Urinary bladder (tissue), 4 donors: ENCODE data around the gene UTS2R. TPM values are rescaled to one million over a fixed set of nuclear protein-coding genes. Genes with fewer than 3 reads are reported as not detected.
"Not testable (repeated sequence)": the region's sequence is repeated elsewhere in the genome, so short reads cannot be mapped to it uniquely, and the experiment has no call there.

Source experiments
- DNase-seq: peaks from one replicate; pipeline ENCODE4 v3.0.0-alpha.2; 2015; ENCODE audit errors: extremely low spot score
- H3K27ac ChIP-seq: one replicate; pipeline ENCODE4 v1.5.1; 2013; ENCODE audit warnings: low read depth, mild to moderate bottlenecking, moderate library complexity
- H3K36me3 ChIP-seq: one replicate; pipeline ENCODE4 v1.6.1; 2013; ENCODE audit warnings: mild to moderate bottlenecking, moderate library complexity; ENCODE audit not compliant: insufficient read depth
- H3K4me1 ChIP-seq: one replicate; pipeline ENCODE4 v1.6.1; 2013; ENCODE audit warnings: mild to moderate bottlenecking, moderate library complexity; ENCODE audit not compliant: insufficient read depth
- H3K4me3 ChIP-seq: one replicate; pipeline ENCODE4 v1.5.1; 2013; ENCODE audit warnings: low read depth, low read length
- WGBS: extraction: QIAGEN DNeasy Blood & Tissue Kit; methylation state at CpG from one replicate; pipeline ENCODE4 v1.1.7; 2013; 5-methylcytosine and 5-hydroxymethylcytosine counted together
- polyA plus RNA-seq: library from polyadenylated mRNA; stranded (reverse); fragments of 200-250 nt; gene quantifications from one replicate; pipeline ENCODE4 v1.2.3, GENCODE V29; 2013
- total RNA-seq: library from RNA; depleted of rRNA; stranded (reverse); fragments of >200 nt; gene quantifications from one replicate; pipeline ENCODE4 v1.2.3, GENCODE V29; 2014
- donor health status: healthy with polysubstance abuse.
- donor health status: healthy.

Gene UTS2R
- total and polyA plus RNA-seq, 2 donors, result not detected

- not testable (repeated sequence) for H3K4me1 ChIP-seq, DNase-seq, H3K27ac ChIP-seq, H3K4me3 ChIP-seq, H3K36me3 ChIP-seq
- WGBS, result 81% methylated on average over 21 of the region's 21 CpGs
These were observed 10.8 kb downstream of the UTS2R start for GRCh38 chr17:82382220-82382932.

GRCh38 chr17:82382933-82383255 is 11.3 kb downstream of the UTS2R start:
- Histone ChIP-seq H3K4me3 (no peak overlapping the region), H3K4me1 (no peaks in the 10 kb centered on the region), H3K36me3 (no peaks in the 10 kb centered on the region), H3K27ac (no peak overlapping the region)
- no peak for DNase-seq
- 78% methylated on average over 11 of the region's 11 CpGs for WGBS

GRCh38 chr17:82383411-82383810 is 11.8 kb downstream of the UTS2R start:
- H3K4me1 ChIP-seq, result no peaks in the 10 kb centered on the region
- H3K36me3 ChIP-seq, result no peaks in the 10 kb centered on the region
- 44% methylated on average over 18 of the region's 18 CpGs for WGBS
- no peak for DNase-seq
- H3K4me3 ChIP-seq, result no peak overlapping the region
- H3K27ac ChIP-seq, result no peak overlapping the region

- WGBS, result 70% methylated on average over 22 of the region's 22 CpGs
- DNase-seq, result no peak
- Histone ChIP-seq H3K36me3 (no peaks in the 10 kb centered on the region), H3K4me3 (no peak overlapping the region), H3K27ac (no peak overlapping the region), H3K4me1 (no peaks in the 10 kb centered on the region)
These were observed 12.6 kb downstream of the UTS2R start for GRCh38 chr17:82384051-82384729.

GRCh38 chr17:82384730-82385481 is 13.3 kb downstream of the UTS2R start:
- no peak overlapping the region for H3K27ac ChIP-seq
- WGBS, result 60% methylated on average over 26 of the region's 26 CpGs
- no peak overlapping the region for H3K4me3 ChIP-seq
- H3K4me1 ChIP-seq, result no peaks in the 10 kb centered on the region
- H3K36me3 ChIP-seq, result no peaks in the 10 kb centered on the region
- DNase-seq, result no peak

- peak; percentile 42 for DNase-seq
- 16% methylated on average over 26 of the region's 26 CpGs for WGBS
- Histone ChIP-seq H3K4me3 (no peak overlapping the region), H3K27ac (no peak overlapping the region), H3K4me1 (no peaks in the 10 kb centered on the region), H3K36me3 (no peaks in the 10 kb centered on the region)
These were observed 14.1 kb downstream of the UTS2R start for GRCh38 chr17:82385559-82386254.

GRCh38 chr17:82386255-82386831 is 14.8 kb downstream of the UTS2R start:
- Histone ChIP-seq H3K4me3 (no peak overlapping the region), H3K4me1 (no peaks in the 10 kb centered on the region), H3K36me3 (no peaks in the 10 kb centered on the region), H3K27ac (no peak overlapping the region)
- WGBS, result 28% methylated on average over 17 of the region's 17 CpGs
- DNase-seq, result peak; percentile 59

GRCh38 chr17:82386881-82387704 is 15.5 kb downstream of the UTS2R start:
- 46% methylated on average over 38 of the region's 38 CpGs for WGBS
- no peak for DNase-seq
- Histone ChIP-seq H3K27ac (no peak overlapping the region), H3K4me3 (no peak overlapping the region), H3K36me3 (no peaks in the 10 kb centered on the region), H3K4me1 (no peaks in the 10 kb centered on the region)

GRCh38 chr17:82387705-82388106 is 16.1 kb downstream of the UTS2R start:
- no peaks in the 10 kb centered on the region for H3K36me3 ChIP-seq
- WGBS, result 55% methylated on average over 3 of the region's 3 CpGs
- no peak for DNase-seq
- H3K27ac ChIP-seq, result no peak overlapping the region
- H3K4me1 ChIP-seq, result no peaks in the 10 kb centered on the region
- no peak overlapping the region for H3K4me3 ChIP-seq

GRCh38 chr17:82388223-82388921 is 16.8 kb downstream of the UTS2R start:
- DNase-seq, result no peak
- no peaks in the 10 kb centered on the region for H3K4me1 ChIP-seq
- H3K4me3 ChIP-seq, result no peak overlapping the region
- H3K36me3 ChIP-seq, result no peaks in the 10 kb centered on the region
- no peak overlapping the region for H3K27ac ChIP-seq
- 68% methylated on average over 34 of the region's 34 CpGs for WGBS

GRCh38 chr17:82388922-82389283 is 17.3 kb downstream of the UTS2R start:
- Histone ChIP-seq H3K27ac (no peak overlapping the region), H3K4me1 (no peaks in the 10 kb centered on the region), H3K36me3 (no peaks in the 10 kb centered on the region), H3K4me3 (no peak overlapping the region)
- no peak for DNase-seq
- 81% methylated on average over 21 of the region's 21 CpGs for WGBS

GRCh38 chr17:82389379-82389778 is 17.8 kb downstream of the UTS2R start:
- Histone ChIP-seq H3K4me3 (no peak overlapping the region), H3K27ac (no peak overlapping the region), H3K4me1 (no peaks in the 10 kb centered on the region), H3K36me3 (no peaks in the 10 kb centered on the region)
- DNase-seq, result no peak
- WGBS, result 86% methylated on average over 10 of the region's 10 CpGs
